NCI-H1105 treated with DMSO at 0.1 percent for 48 hours (cell line): ENCODE measurements around the gene GP5.

ENCODE experiments used
- DNase-seq: peaks from one replicate; lab custom pipeline; 2025; lab: John Stamatoyannopoulos, UW

GP5 gene, protein sequence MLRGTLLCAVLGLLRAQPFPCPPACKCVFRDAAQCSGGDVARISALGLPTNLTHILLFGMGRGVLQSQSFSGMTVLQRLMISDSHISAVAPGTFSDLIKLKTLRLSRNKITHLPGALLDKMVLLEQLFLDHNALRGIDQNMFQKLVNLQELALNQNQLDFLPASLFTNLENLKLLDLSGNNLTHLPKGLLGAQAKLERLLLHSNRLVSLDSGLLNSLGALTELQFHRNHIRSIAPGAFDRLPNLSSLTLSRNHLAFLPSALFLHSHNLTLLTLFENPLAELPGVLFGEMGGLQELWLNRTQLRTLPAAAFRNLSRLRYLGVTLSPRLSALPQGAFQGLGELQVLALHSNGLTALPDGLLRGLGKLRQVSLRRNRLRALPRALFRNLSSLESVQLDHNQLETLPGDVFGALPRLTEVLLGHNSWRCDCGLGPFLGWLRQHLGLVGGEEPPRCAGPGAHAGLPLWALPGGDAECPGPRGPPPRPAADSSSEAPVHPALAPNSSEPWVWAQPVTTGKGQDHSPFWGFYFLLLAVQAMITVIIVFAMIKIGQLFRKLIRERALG

GRCh38 chr3:194399166-194399565 is at the start of gene GP5:
TSS of gene GP5 (minus strand) at chr3:194399266. CDS start at chr3:194398282, 984 bp downstream.
- no peak for DNase-seq

DNA sequence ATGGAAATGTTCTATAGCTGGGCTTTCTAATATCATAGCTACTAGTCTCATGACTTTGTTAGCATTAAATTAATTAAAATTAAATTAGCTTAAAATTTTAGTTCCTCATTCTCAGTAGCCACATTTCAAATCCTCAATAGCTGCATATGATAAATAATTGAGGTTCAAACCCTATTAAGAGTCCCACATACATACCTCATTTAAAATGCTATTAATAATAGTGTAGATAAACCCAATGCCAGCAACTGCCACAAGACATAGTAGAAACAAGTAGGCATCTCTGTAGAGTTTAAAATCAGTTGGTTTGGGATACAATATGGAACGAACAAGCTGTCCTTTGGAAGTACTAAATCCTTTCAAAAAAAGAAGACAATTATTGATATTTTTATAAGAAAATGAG is 48.6 kb upstream of the GP5 start:
- no peak for DNase-seq

GRCh38 chr3:194447161-194447560 is 48.1 kb upstream of the GP5 start:
- peak; percentile 25 for DNase-seq

GRCh38 chr3:194446754-194447153 is 47.7 kb upstream of the GP5 start:
- DNase-seq, result no peak

GRCh38 chr3:194446172-194446571 is 47.1 kb upstream of the GP5 start:
- no peak for DNase-seq

DNA sequence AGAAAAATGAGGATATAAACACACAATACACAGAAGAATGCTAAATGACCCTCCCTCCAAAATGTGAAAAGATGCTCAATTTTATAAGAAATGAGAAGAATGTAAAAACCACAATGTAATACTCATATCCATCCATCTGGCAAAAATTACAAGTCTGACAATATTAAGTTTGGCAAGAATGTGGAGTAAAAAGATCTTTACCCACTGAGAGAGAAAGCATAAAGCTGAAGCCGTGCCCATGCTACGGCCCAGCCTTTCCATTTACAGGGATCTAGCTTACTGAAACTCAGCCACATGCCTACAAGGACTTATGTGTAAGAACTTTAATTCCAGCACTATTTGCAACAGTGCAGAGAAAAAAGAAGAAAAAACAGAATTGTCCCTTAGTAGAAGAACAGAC is 44.8 kb upstream of the GP5 start:
- no peak for DNase-seq

DNA sequence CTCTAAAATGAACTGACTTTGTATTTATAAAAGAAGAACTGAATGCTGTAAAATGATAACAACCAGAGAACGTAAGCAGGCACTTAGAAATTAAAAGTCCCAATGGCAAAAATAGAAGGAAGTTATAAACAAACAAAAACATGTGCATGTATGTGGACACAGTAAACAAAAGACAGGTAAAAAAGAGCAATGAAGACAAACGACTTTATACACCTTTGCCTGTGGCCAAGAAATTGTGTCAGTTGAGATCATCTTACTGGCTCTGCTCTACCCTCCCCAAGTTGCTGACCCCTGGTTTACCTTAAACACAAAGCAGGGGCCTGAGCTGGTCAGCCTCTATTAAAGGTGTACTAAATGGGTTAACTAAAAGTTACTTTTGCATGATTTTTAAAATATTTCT is 41.7 kb upstream of the GP5 start:
- DNase-seq, result no peak

DNA sequence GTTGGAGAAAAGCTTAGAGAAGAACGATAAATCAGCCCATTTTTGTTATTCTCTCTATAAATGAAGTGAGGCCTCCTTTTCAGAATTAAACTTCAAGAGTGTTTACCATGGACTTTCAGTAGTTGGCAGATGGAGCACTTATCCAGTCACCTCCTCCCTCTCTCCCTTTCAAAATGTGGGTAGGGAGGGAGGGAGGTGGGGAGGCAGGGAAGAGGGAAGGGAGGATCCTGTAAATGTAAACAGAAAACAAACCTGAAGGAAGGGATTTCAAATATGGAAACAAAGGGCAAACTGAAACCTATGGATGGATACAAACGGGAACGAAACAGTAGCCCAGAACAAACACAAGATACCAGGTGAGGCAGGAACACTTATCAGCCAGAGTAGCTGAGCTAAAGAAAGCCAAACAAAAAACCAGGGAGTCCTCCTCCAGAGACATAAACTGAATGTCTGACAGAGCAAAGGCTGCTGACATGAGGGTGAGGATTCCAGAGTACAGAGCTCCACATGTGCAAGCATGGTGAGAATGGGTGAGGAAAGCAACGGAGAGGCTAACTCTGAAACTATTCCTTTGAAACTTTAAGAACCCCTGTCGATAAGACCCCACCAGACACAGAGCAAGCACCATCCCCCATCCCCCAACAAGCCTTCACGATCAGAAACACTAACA is 41.0 kb upstream of the GP5 start:
- peak; percentile 85 for DNase-seq

GRCh38 chr3:194434503-194434902 is 35.4 kb upstream of the GP5 start:
- no peak for DNase-seq

GRCh38 chr3:194431554-194431953 is 32.5 kb upstream of the GP5 start:
- DNase-seq, result peak; percentile 29

DNA sequence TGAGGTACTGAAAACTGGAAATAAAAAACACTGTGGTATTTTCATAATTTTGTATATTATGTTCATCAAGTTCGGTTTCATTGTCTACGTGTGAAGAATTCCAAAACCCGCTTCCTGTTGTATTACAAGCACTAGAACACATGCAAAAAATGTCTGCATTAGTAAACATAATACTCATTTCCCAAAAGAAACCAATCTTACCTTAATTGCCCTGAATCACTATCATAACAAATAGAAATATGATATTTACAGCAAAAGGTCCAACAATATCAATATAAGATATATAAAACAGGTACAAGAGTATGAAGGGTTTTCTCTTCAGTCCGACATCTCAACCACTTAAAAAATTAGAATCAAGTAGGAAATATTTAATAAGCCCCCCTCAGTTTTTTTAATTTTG is 26.3 kb upstream of the GP5 start:
- DNase-seq, result no peak

DNA sequence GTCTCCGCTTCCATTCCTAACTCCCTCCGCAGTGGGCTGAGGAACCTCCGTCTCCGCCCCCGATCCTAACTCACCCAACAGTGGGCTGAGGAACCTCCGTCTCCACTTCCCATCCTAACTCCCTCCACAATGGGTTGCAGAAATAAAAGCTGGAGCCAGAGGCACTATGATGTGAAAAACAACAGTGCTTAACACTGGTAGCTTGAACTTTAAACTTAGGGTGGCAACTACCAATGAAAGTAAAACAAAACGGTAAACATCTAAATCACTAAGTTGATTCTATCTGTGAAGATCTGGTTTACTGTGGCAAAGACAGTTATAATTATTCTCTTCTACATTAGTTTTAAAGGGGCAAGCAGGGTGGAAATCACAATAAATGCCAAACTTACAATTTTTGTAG is 25.9 kb upstream of the GP5 start:
- DNase-seq, result no peak

GRCh38 chr3:194424373-194424772 is 25.3 kb upstream of the GP5 start:
- DNase-seq, result no peak

GRCh38 chr3:194423317-194423716 is 24.3 kb upstream of the GP5 start:
- peak; percentile 18 for DNase-seq

GRCh38 chr3:194422188-194422587 is 23.1 kb upstream of the GP5 start:
- no peak for DNase-seq

- no peak for DNase-seq
Measured at GRCh38 chr3:194418671-194419070, 19.6 kb upstream of the GP5 start.

- DNase-seq, result no peak
Measured at GRCh38 chr3:194407423-194407822, 8.4 kb upstream of the GP5 start.

GRCh38 chr3:194405766-194406165 is 6.7 kb upstream of the GP5 start:
- no peak for DNase-seq

GRCh38 chr3:194404365-194405140 is 5.5 kb upstream of the GP5 start:
- DNase-seq, result peak; percentile 79

GRCh38 chr3:194401868-194402329 is 2.8 kb upstream of the GP5 start:
- no peak for DNase-seq

- DNase-seq, result no peak
Measured at GRCh38 chr3:194401346-194401745, 2.3 kb upstream of the GP5 start.

GRCh38 chr3:194399874-194400411 is 877 bp upstream of the GP5 start:
- no peak for DNase-seq
